Suppressor macrophage treated with lipopolysaccharide for 4 hours (primary cell): ENCODE measurements around the gene MTA3.
"Not testable (repeated sequence)": the region's sequence is repeated elsewhere in the genome, so short reads cannot be mapped to it uniquely, and the experiment has no call there.

ENCODE experiments used
- DNase-seq: peaks from one replicate; pipeline ENCODE4 v3.0.0-alpha.2; 2020

MTA3 gene

DNA sequence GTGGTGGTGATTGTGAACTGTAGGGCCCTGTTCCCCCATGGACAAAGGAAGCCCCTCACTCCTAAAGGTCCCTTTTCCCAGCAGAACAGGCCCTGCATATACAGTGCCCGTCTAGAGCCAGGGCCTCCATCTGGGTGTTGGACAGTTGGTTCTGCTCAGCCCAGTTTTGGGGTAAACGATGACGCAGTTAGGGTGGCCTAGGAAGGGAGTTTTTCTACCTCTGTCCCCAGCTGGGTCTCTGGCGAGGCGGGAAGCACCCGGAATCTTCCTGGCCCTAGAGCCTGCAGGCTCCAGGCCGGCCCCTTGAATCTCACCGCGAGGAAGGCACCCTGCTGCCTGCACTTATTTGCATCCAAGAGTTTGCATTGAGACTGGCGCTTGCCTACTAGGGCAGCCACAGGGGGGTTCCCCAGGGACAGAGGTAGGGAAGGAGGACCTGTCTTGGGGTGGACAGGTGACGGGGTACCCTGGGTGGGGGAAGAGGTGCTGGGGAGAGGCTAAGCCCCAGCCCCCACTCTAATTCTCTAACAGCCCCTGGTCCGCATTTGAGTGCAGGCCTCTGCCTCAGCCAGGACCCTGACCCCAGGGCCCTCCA lies 529 bp upstream of the MTA3 start:
- DNase-seq, result no peak

GRCh38 chr2:42569116-42569711 lies 782 bp downstream of the MTA3 start:
- no peak for DNase-seq

GRCh38 chr2:42569883-42570282 lies 1.5 kb downstream of the MTA3 start:
- no peak for DNase-seq

- DNase-seq, result no peak
Observed at GRCh38 chr2:42572297-42573081, 4.1 kb downstream of the MTA3 start.

GRCh38 chr2:42573256-42573655 lies 4.8 kb downstream of the MTA3 start:
- DNase-seq, result no peak

- no peak for DNase-seq
Observed at GRCh38 chr2:42575458-42576064, 7.1 kb downstream of the MTA3 start.

GRCh38 chr2:42578621-42579020 lies 10.2 kb downstream of the MTA3 start:
- DNase-seq, result no peak

DNA sequence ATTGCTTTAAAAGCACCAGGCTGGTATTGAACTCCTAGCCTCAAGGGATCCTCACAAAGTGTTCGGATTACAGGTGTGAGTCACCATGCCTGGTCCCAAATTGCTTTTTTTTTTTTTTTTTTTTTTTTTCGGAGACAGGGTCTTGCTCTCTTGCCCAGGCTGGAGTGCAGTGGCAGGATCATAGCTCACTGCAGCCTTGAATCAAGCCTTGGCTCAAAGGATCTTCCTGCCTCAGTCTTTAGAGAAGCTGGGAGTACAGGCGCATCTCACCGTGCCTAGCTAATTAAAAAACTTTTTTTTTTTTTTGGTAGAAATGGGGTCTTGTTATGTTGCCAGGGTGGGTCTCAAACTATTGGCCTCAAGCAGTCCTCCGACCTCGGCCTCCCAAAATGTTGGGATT lies 12.8 kb downstream of the MTA3 start:
- DNase-seq, result no peak

DNA sequence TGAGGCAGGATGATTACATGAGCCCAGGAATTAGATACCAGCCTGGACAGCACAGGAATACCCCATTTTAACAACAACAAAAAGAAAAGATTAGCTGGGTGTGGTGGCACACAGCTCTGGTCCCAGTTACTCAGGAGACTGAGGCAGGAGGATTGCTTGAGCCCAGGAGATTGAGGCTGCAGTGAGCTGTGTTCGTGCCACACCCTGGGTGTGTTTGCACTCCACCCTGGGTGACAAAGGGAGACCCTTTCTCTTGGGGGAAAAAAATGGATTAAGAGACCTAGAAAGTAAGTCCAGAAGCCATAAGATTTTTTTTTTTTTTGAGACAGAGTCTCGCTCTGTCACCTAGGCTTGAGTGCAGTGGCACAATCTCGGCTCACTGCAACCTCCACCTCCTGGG lies 16.2 kb downstream of the MTA3 start:
- not testable (repeated sequence) for DNase-seq

DNA sequence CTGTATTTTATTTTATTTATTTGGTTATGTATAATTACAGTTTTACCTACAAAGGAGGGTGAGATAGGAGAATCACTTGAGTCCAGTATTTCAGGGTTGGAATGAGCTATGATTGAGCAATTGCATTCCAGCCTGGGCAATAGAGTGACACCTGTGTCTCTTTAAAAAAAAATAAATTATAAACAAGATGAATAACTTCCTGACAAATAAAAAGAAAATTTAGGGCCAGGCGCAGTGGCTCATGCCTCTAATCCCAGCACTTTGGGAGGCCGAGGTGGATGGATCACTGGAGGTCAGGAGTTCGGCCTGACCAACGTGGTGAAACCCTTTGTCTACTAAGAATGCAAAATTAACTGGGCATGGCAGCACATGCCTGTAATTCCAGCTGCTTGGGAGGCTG lies 17.3 kb downstream of the MTA3 start:
- no peak for DNase-seq

GRCh38 chr2:42587526-42588117 lies 19.2 kb downstream of the MTA3 start:
- no peak for DNase-seq

DNA sequence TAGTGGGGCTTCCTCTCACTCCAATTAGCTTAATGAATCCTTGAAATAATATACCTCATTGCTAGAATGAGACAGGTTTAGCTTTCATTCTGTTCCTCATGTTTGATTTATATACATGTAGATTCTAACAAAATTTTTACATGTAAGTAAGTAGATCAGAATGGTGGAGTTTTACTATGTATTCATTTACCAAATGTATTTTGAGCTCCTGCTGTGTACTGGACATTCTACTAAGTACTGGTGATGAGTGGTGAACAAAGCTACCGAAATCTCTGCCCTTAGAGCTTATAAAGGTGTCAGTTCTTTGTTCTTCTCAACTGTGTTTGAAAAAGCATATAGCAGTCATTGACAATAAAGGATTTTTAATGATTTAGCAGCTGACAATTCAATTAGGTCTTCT lies 19.7 kb downstream of the MTA3 start:
- DNase-seq, result no peak

DNA sequence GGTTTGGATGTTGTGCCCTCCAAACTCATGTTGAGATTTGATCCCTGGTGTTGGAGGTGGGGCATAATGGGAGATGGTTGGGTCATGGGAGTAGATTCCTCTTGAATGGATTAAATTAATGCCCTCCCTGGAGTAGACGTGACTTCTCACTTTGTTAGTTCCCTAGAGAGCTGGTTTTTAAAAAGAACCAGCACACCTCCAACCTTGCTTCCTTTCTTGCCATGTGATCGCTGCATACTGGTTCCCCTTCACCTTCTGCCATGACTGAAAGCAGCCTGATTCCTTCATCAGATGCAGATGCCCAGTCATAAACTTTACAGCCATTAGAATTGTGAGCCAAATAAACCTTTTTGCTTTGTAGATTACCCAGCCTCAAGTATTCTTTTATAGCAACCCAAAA lies 21.7 kb downstream of the MTA3 start:
- DNase-seq, result no peak

DNA sequence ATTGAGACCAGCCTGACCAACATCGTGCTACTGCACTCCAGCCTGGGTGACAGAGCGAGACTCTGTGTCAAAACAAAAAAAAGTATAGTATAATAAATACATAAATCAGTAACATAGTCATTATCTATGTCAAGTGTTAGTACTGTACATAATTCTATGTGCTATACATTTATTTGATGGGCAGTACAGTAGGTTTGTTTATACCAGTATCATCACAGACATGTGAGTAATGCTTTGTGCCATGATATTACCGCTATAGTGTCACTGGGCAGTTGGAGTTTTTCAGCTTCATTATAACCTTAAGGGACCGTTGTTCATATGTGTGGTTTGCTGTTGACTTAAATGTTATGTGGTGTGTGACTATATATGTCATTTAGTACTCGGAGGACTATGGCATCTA lies 24.9 kb downstream of the MTA3 start:
- DNase-seq, result no peak

- DNase-seq, result no peak
Observed at GRCh38 chr2:42598656-42599055, 30.2 kb downstream of the MTA3 start.

GRCh38 chr2:42601076-42601475 lies 32.6 kb downstream of the MTA3 start:
- no peak for DNase-seq

GRCh38 chr2:42602218-42602875 lies 33.9 kb downstream of the MTA3 start:
- no peak for DNase-seq

GRCh38 chr2:42602876-42603219 lies 34.4 kb downstream of the MTA3 start:
- no peak for DNase-seq

DNA sequence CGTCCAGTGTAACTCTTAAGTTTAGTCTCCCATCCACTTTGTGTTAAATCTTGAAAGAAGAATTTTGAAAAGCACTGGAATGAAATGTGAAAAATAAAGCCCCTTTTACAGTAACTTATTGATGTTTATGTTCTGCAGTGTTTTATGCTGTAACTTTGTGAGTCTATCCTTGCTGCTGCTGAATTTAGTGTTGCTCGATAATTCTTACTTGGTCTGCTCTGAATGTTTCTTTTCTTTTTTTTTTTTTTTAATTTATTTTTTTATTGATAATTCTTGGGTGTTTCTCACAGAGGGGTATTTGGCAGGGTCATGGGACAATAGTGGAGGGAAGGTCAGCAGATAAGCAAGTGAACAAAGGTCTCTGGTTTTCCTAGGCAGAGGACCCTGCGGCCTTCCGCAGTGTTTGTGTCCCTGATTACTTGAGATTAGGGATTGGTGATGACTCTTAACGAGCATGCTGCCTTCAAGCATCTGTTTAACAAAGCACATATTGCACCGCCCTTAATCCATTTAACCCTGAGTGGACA lies 36.0 kb downstream of the MTA3 start:
- not testable (repeated sequence) for DNase-seq

GRCh38 chr2:42606166-42606565 lies 37.7 kb downstream of the MTA3 start:
- not testable (repeated sequence) for DNase-seq

GRCh38 chr2:42607101-42607637 lies 38.7 kb downstream of the MTA3 start:
- no peak for DNase-seq

DNA sequence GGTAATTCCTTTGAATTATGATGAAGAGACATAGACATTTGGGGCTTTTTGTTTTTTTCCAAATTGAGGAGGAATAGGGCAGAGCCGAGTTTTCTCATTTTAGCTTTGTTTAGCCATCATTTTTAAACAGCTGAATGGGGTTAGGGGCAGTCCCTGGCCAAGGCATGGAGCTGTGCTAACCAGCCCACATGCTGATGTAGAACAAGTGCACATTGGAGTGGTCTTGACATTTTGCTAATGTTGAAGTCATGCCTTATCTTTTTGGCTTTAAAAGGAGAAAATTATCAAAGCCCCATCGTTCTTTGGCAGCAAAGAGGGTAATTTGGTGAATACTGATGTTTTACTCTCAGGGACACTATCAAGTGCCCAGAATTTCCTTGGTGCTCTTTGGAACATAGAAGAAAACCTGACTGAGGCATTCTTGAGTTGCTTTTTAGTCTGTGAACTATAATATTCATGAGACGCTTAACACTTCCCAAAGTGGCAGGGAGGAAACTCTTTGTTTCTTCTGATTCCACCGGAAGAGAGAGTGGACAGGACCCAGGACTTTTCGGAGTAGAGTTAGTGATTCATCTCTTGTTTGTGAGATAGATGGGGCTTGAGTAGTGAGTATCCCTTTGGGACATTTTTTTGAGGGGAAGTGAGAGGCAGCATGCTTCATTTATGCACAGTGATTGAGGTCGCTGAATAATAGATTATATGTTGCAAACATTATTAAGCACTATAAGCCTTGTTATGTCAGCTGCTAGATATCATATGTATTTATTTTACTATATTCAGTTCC lies 45.0 kb downstream of the MTA3 start:
- no peak for DNase-seq
